GM18502 (cell line): ENCODE data around the gene NME3.

Source experiments
- ATAC-seq: cut with Tn5 transposase; IDR thresholded peaks from one replicate; pipeline ENCODE4 v1.9.1; 2021; ENCODE audit warnings: mild to moderate bottlenecking; ENCODE audit not compliant: unreplicated experiment, poor library complexity

Gene NME3

GRCh38 chr16:1770328-1771187 lies 785 bp downstream of the NME3 start:
- ATAC-seq = no peak

GRCh38 chr16:1769402-1770300 lies 1.7 kb downstream of the NME3 start:
- no peak for ATAC-seq

- ATAC-seq = no peak
Measured at GRCh38 chr16:1768767-1769401, 2.5 kb downstream of the NME3 start.

- ATAC-seq = no peak
Measured at GRCh38 chr16:1768061-1768766, 3.1 kb downstream of the NME3 start.

- ATAC-seq = no peak
Measured at GRCh38 chr16:1767116-1767994, 4.0 kb downstream of the NME3 start.

GRCh38 chr16:1766701-1767100 lies 4.6 kb downstream of the NME3 start:
- no peak for ATAC-seq

- no peak for ATAC-seq
Measured at GRCh38 chr16:1766231-1766630, 5.1 kb downstream of the NME3 start.

GRCh38 chr16:1765826-1766225 lies 5.5 kb downstream of the NME3 start:
- no peak for ATAC-seq

- ATAC-seq = no peak
Measured at GRCh38 chr16:1764971-1765370, 6.4 kb downstream of the NME3 start.

- ATAC-seq = no peak
Measured at GRCh38 chr16:1763521-1764511, 7.5 kb downstream of the NME3 start.

- ATAC-seq = no peak
Measured at GRCh38 chr16:1762879-1763520, 8.3 kb downstream of the NME3 start.

- ATAC-seq = no peak
Measured at GRCh38 chr16:1762196-1762878, 9.0 kb downstream of the NME3 start.

GRCh38 chr16:1761751-1762150 lies 9.6 kb downstream of the NME3 start:
- ATAC-seq = no peak

- no peak for ATAC-seq
Measured at GRCh38 chr16:1760911-1761310, 10.4 kb downstream of the NME3 start.

GRCh38 chr16:1759511-1759910 lies 11.8 kb downstream of the NME3 start:
- ATAC-seq = no peak

GRCh38 chr16:1758923-1759322 lies 12.4 kb downstream of the NME3 start:
- no peak for ATAC-seq
